Fibroblast of skin of abdomen (primary cell): ENCODE data around the gene LIX1L.

Experiments
- DNase-seq: peaks from one replicate; pipeline ENCODE4 v3.0.0-alpha.2; 2013

LIX1L gene

DNA sequence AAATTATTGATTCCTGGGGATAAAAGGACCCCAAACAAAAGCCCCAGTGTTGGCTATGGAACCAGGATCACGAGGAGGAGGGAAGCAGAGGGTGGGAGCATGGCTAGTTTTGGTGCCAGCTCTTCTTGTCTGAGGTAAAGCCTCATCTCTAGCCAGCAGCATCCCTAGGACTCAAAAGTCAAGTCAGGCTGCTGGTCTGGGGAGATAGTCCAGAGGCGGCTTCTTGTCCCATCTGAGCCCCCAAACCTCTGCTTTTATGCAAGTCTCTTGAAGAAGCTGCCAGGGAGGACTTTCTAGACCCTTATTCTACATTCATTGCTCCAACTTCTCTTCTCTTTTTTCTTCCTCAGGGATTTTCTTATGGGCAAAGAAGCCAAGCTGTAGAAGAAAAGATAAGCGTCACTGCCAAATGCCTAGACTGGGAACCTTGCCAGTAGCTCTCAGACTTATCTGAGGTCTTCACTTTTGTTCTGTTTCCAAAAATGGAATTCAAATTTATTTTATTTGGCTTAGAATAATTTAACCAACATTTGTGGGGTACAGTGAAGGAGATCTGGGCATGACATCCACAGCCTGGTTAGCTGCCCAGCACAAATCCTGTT, 65.2 kb downstream of the LIX1L start:
- peak; percentile 45 for DNase-seq

GRCh38 chr1:145891587-145892485, 66.0 kb downstream of the LIX1L start:
- peak; percentile 100 for DNase-seq

DNA sequence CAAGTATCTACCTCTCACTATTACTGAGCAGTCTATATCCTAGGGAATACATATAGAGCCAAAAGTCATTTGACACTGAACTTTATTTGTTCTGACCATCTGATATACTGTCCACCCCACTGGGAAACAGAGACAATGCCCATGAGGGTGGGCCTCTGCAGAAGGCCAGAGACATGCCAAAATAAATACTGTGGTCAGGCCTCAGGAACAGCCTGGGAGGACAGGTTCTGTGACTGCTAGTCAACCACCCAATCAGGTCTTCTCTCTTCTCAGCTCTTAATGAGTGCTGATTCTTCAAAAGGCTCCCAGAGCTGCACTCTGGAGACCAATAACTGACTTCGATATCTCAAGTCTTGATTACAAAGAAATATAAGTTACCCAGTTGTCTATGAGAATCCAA, 66.7 kb downstream of the LIX1L start:
- peak; percentile 14 for DNase-seq

GRCh38 chr1:145889722-145890121, 68.1 kb downstream of the LIX1L start:
- DNase-seq = no peak

DNA sequence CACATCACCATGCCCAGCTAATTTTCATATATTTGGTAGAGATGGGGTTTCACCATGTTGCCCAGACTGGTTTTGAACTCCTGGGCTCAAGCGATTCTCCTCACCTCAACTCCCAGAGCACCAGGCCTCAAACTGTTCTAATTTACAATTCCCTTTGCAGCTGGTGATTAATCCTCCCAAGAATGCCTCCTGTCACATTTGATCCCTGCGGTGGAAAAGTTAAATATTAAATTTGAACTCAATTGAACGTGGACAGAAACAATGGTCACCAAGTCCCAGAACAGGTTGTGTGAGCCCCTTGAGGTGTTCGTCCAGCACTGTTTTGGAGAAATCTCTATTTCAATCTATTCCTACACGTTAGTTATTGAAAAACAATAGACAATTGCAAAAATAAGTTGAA, 70.2 kb downstream of the LIX1L start:
- DNase-seq = no peak

- DNase-seq = no peak
Measured at GRCh38 chr1:145886816-145887215, 71.0 kb downstream of the LIX1L start.

GRCh38 chr1:145886390-145886789, 71.4 kb downstream of the LIX1L start:
- no peak for DNase-seq

DNA sequence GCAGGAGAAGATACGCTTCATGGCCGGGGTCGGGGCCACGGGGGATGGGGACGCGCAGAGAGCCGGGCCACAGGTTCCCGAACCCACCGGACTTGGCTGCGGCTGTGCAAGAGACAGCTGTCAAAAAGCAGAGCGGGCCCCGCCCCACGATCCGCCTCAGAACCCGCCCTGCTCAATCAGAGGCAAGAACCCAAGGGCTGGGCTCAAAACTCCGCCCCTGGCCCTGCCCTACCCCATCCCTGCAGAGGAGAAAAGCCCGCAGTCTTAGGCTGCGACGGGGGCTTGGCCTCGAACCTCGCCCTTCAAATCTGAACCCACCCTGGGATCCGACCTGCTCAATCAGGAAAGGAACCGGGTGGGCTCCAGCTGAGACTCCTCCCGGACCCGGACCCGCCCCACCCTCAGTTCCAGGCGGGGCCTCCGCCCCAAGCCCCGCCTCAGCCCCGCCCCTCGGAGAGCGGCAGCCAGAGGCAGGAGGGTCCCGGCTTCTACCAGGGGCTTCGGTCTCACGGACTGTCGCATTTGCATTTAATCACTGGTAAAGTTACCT, 72.0 kb downstream of the LIX1L start, which contains the start of gene ANKRD35:
ANKRD35 (minus strand) TSS at position 129 of the 550 bp plus-strand sequence; CDS start at position 21, 108 bp downstream.
- DNase-seq = peak; percentile 50

DNA sequence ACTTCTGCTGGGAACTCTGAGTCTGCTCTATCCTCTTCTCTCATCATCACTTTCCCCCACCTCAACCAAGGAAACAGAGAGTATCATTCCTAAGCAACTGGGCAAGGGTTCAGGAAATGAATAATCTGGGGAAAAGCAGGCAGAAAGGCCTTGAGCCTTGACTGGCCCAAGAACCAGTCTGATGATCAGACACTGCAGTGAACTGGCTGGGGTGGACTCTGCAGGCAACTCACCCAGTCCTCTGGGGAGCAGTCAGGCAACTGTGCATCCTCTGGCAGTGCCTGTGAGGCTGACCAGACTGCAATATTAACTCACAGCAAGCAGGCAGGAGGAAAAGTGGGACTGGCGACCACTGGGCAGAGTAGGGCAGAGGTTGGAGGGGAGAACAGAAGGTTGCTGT, 73.1 kb downstream of the LIX1L start:
- peak; percentile 31 for DNase-seq
